Thyroid gland (tissue), 4 donors: Measurements from ENCODE around the gene FZD2.

Source experiments
- CTCF ChIP-seq, 6 experiments: fragments of 200-600 bp in 3 of 6; fragments of 450-650 bp in 3 of 6; sonication (generic) in 3 of 6; IDR thresholded peaks; one replicate each; pipeline ENCODE4 v1.5.1; 2016 to 2019; ENCODE audit warnings: antibody characterized with exemption in 6 of 6, mild to moderate bottlenecking in 2 of 6, inconsistent platforms in 1 of 6, moderate library complexity in 1 of 6
- POLR2A ChIP-seq, 2 donors: fragments of 450-650 bp; IDR thresholded peaks; one replicate each; pipeline ENCODE4 v1.6.1; 2017; ENCODE audit warnings: antibody characterized with exemption in 2 of 2, mild to moderate bottlenecking in 2 of 2, moderate library complexity in 1 of 2

DNA sequence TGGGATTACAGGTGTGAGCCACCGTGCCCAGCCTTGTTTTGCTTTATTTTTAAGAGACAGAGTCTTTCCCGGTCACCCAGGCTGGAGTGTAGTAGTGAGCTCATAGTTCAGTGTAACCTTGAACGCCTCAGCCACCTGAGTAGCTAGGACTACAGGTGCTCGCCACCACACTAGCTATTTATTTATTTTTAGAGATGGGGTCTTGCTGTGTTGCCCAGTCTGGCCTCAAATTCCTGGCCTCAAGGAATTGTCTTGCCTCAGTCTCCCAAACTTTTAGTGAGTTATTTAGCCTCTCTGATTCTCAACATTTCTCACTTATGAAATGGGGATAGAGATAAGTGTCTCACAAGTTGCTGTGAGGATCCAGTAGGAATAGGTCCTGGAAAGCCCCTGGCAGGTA, 21.7 kb downstream of the FZD2 start:
- TF ChIP-seq CTCF (IDR thresholded peaks at IDR 0.05) (no peak), POLR2A (IDR thresholded peaks at IDR 0.05) (no peak)
